H4 (cell line): ENCODE measurements around the gene PAX9. TPM values are rescaled to one million over a fixed set of nuclear protein-coding genes. Genes with fewer than 3 reads are reported as not detected.

Source experiments
- DNase-seq: peaks from one replicate; pipeline ENCODE4 v3.0.0-alpha.2; 2015; ENCODE audit warnings: low spot score
- total RNA-seq: library from RNA; depleted of rRNA; stranded (reverse); fragments of >200 nt; shearing (Covaris generic); gene quantifications from 2 replicates; pipeline ENCODE4 v1.2.3, GENCODE V29; 2014; rRNA removed

Gene PAX9
- 4.6 and 5.2 TPM in 2 replicates for total RNA-seq

- peak; percentile 90 for DNase-seq
Measured at GRCh38 chr14:36661506-36662257, at the start of gene PAX9. Gene PAX9, plus strand, starts transcription at chr14:36661860. Its CDS starts 230 bp downstream, at chr14:36662090.

- no peak for DNase-seq
Measured at GRCh38 chr14:36617824-36618223, 43.8 kb upstream of the PAX9 start.

GRCh38 chr14:36618641-36619040, 43.0 kb upstream of the PAX9 start:
- DNase-seq = no peak

GRCh38 chr14:36619131-36619530, 42.5 kb upstream of the PAX9 start:
- DNase-seq = no peak

- peak; percentile 35 for DNase-seq
Measured at GRCh38 chr14:36619853-36620252, 41.8 kb upstream of the PAX9 start.

GRCh38 chr14:36625014-36625413, 36.6 kb upstream of the PAX9 start:
- DNase-seq = no peak

GRCh38 chr14:36625436-36625835, 36.2 kb upstream of the PAX9 start:
- DNase-seq = no peak

GRCh38 chr14:36626151-36626550, 35.5 kb upstream of the PAX9 start:
- DNase-seq = no peak

- DNase-seq = no peak
Measured at GRCh38 chr14:36627981-36628380, 33.7 kb upstream of the PAX9 start.

- DNase-seq = no peak
Measured at GRCh38 chr14:36633580-36633979, 28.1 kb upstream of the PAX9 start.

- DNase-seq = no peak
Measured at GRCh38 chr14:36646664-36647416, 14.8 kb upstream of the PAX9 start.

- DNase-seq = no peak
Measured at GRCh38 chr14:36647417-36647823, 14.2 kb upstream of the PAX9 start.

GRCh38 chr14:36647824-36648753, 13.6 kb upstream of the PAX9 start:
- DNase-seq = no peak

GRCh38 chr14:36649872-36650650, 11.6 kb upstream of the PAX9 start:
- no peak for DNase-seq

GRCh38 chr14:36652542-36653201, 9.0 kb upstream of the PAX9 start:
- DNase-seq = no peak

GRCh38 chr14:36653413-36653812, 8.2 kb upstream of the PAX9 start:
- DNase-seq = no peak

GRCh38 chr14:36653962-36654793, 7.5 kb upstream of the PAX9 start:
- no peak for DNase-seq

- DNase-seq = no peak
Measured at GRCh38 chr14:36654794-36655381, 6.8 kb upstream of the PAX9 start.

GRCh38 chr14:36655571-36655962, 6.1 kb upstream of the PAX9 start:
- no peak for DNase-seq
